HepG2 (cell line): ENCODE measurements around the gene LEPROT. TPM values are rescaled to one million over a fixed set of nuclear protein-coding genes. Genes with fewer than 3 reads are reported as not detected.
A peak's percentile ranks its signal among the peaks of the same experiment; 100 is the strongest.

ENCODE experiments used
- CBX1 ChIP-seq: IDR thresholded peaks from one replicate; pipeline ENCODE4 v1.6.1; 2016; ENCODE audit warnings: antibody characterized with exemption, low read depth
- DMTF1 ChIP-seq: sonication (generic); formaldehyde crosslinking; IDR thresholded peaks from 2 replicates; pipeline ENCODE4 v1.4.0; 2020; ENCODE audit warnings: mild to moderate bottlenecking, missing genetic modification reagents
- DNMT3B ChIP-seq: conservative IDR thresholded peaks from 2 replicates; pipeline ENCODE4 v1.6.1; 2016; ENCODE audit warnings: missing biosample characterization, control low read depth
- HIVEP1 ChIP-seq: sonication (generic); formaldehyde crosslinking; IDR thresholded peaks from 2 replicates; pipeline ENCODE4 v1.4.0; 2020; ENCODE audit warnings: mild to moderate bottlenecking, missing genetic modification reagents
- HNF4G ChIP-seq, 2 experiments: sonication (generic) in 1 of 2; formaldehyde crosslinking in 1 of 2; IDR thresholded peaks; 2 replicates each; pipeline versions ENCODE4 v1.4.0 to v1.6.1; 2011 to 2020; ENCODE audit warnings: borderline replicate concordance in 2 of 2, low read depth in 2 of 2, mild to moderate bottlenecking in 2 of 2, low read length in 1 of 2, missing genetic modification reagents in 1 of 2, moderate library complexity in 1 of 2
- IKZF1 ChIP-seq: fragments of 450-650 bp; IDR thresholded peaks from 2 replicates; pipeline ENCODE4 v1.7.1; 2016
- KLF15 ChIP-seq: sonication (generic); formaldehyde crosslinking; IDR thresholded peaks from 2 replicates; pipeline ENCODE4 v1.8.1; 2023; ENCODE audit warnings: borderline replicate concordance, mild to moderate bottlenecking, inconsistent platforms, missing genetic modification reagents, mixed read lengths
- LBX2 ChIP-seq: sonication (generic); formaldehyde crosslinking; IDR thresholded peaks from 2 replicates; pipeline ENCODE4 v1.5.0; 2020; ENCODE audit warnings: missing genetic modification reagents, mild to moderate bottlenecking, borderline replicate concordance
- MATR3 ChIP-seq: sonication (generic); formaldehyde crosslinking; IDR thresholded peaks from 2 replicates; pipeline ENCODE4 v1.4.0; 2020; ENCODE audit warnings: missing genetic modification reagents
- SOX5 ChIP-seq: IDR thresholded peaks from 2 replicates; pipeline ENCODE4 v1.6.1; 2016; ENCODE audit warnings: borderline replicate concordance
- STAT5B ChIP-seq: sonication (generic); formaldehyde crosslinking; IDR thresholded peaks from 2 replicates; pipeline ENCODE4 v1.4.0; 2020; ENCODE audit warnings: missing genetic modification reagents
- TCF7L2 ChIP-seq: IDR thresholded peaks from 2 replicates; pipeline ENCODE4 v1.6.1; 2011; ENCODE audit warnings: mild to moderate bottlenecking, low read depth, low read length, moderate library complexity
- TEAD2 ChIP-seq: sonication (generic); formaldehyde crosslinking; IDR thresholded peaks from 2 replicates; pipeline ENCODE4 v1.9.0; 2021; ENCODE audit warnings: missing genetic modification reagents
- ZNF234 ChIP-seq: sonication (generic); formaldehyde crosslinking; conservative IDR thresholded peaks from 2 replicates; pipeline ENCODE4 v1.5.1; 2020; ENCODE audit warnings: mild to moderate bottlenecking, missing genetic modification reagents
- ZNF318 ChIP-seq: sonication (generic); formaldehyde crosslinking; IDR thresholded peaks from 2 replicates; pipeline ENCODE4 v1.4.0; 2020; ENCODE audit warnings: mild to moderate bottlenecking, missing genetic modification reagents
- ZNF367 ChIP-seq: sonication (generic); formaldehyde crosslinking; IDR thresholded peaks from 2 replicates; pipeline ENCODE4 v1.4.0; 2020; ENCODE audit warnings: missing genetic modification reagents, borderline replicate concordance
- ZNF451 ChIP-seq: sonication (generic); formaldehyde crosslinking; IDR thresholded peaks from 2 replicates; pipeline ENCODE4 v1.5.0; 2020; ENCODE audit warnings: mild to moderate bottlenecking, missing genetic modification reagents
- ZNF766 ChIP-seq: sonication (generic); formaldehyde crosslinking; IDR thresholded peaks from 2 replicates; pipeline ENCODE4 v1.5.0; 2020; ENCODE audit warnings: missing genetic modification reagents, borderline replicate concordance
- polyA plus RNA-seq, 8 experiments: library from polyadenylated mRNA; depleted of rRNA in 3 of 8; stranded (reverse) in 7 of 8; unstranded in 1 of 8; fragments of >200 nt; fragmentation: Illumina TruSeq in 4 of 8; extraction: Trizol in 4 of 8; gene quantifications; 2 replicates each; pipeline versions ENCODE4 v1.2.1 to v1.2.3, GENCODE V29; 2011 to 2016; ENCODE audit warnings: low read depth in 4 of 8, missing spikeins in 1 of 8, mixed read lengths in 1 of 8; ENCODE audit not compliant: insufficient read depth in 1 of 8
- total RNA-seq, 5 experiments: library from RNA; depleted of rRNA; stranded (reverse); fragments of >200 nt; fragmentation: Illumina TruSeq; extraction: Trizol; gene quantifications; 2 replicates each; pipeline ENCODE4 v1.2.3, GENCODE V29; 2016; ENCODE audit warnings: low read depth in 1 of 5

LEPROT gene
- total and polyA plus RNA-seq, 2 of the 13 experiments (the other 11 are each of a cell fraction or from before 2014, with no cell fraction given) = 36.8 to 51.4 TPM

DNA sequence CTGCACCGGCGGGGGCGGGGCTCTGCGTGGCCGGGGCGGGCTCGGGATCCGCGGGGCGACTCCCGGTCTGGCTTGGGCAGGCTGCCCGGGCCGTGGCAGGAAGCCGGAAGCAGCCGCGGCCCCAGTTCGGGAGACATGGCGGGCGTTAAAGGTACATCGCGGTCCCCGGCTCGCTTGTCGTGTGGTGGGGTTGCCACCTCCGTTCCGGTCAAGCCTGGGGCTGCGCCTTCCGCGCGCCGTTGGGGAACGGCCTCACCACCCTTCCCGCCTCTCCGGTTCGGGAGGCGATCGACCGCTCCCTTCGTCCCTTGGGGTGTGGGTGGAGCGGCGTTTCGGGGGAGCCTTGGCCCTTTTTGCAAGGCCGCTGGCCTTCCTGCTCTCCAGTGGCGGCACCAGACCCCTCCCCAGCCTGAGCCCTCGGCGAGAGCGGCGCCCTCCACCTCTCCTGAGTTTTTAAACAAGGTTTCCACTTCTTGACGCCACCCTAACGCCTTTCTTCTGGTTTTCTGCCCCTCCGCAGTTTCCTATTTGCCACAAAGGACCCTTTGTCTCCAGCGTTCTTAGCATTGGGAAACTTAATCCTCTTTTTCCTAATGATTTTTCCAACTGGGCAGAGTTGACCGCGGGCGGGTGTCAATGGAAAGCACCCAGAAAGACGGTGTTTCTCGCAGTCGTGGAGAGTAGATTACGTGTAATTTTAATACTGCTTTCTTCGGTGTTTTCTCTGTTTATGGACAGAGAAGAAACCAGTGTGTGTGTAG is at the start of gene LEPROT, which contains the start of gene LEPR (continued):
- TF ChIP-seq DMTF1 (CRISPR knock-in tag) (no peak), TEAD2 (CRISPR knock-in tag) (no peak), HIVEP1 (CRISPR knock-in tag) (0 out of 2 replicates have a peak, but pooled peaks have one; percentile 55), HNF4G (IDR thresholded peaks at IDR 0.05; ENCODE audit: borderline replicate concordance, low read depth, low read length) (no peak), HNF4G (CRISPR knock-in tag; IDR thresholded peaks at IDR 0.05; ENCODE audit: borderline replicate concordance, low read depth) (no peak), ZNF367 (CRISPR knock-in tag) (0 out of 2 replicates have a peak, but pooled peaks have one; percentile 51), ZNF318 (0 out of 2 replicates have a peak, but pooled peaks have one; percentile 29), KLF15 (CRISPR knock-in tag) (no peak), TCF7L2 (no peak), SOX5 (peak; percentile 19; the same call in 1 of the 2 replicates), ZNF234 (no peak), IKZF1 (no peak), ZNF766 (no peak), ZNF451 (peak; percentile 60; the same call in 1 of the 2 replicates), MATR3 (CRISPR knock-in tag) (no peak), CBX1 (peak; percentile 78), LBX2 (CRISPR knock-in tag) (peak; percentile 42; the same call in 1 of the 2 replicates), STAT5B (CRISPR knock-in tag) (0 out of 2 replicates have a peak, but pooled peaks have one; percentile 53), DNMT3B (CRISPR knock-in tag) (no peak)
